Endothelial cell of umbilical vein (primary cell): ENCODE data around the gene HTR3C. TPM values are rescaled to one million over a fixed set of nuclear protein-coding genes. Genes with fewer than 3 reads are reported as not detected.

Experiments
- BruUV-seq: library from RNA; stranded (reverse); fragments of 400-500 nt; replicated peaks from 2 replicates; lab custom pipeline; 2021; lab: Mats Ljungman, UMichigan
- CTCF ChIA-PET: fragments of 300-600, 350-600 bp; sonication (Branson Sonifier 250); formaldehyde crosslinking; loops from one replicate; lab custom pipeline; 2021; ENCODE audit warnings: antibody characterized with exemption, inconsistent platforms; lab: Charles Lee
- POLR2A ChIA-PET: fragments of 300-600, 350-600 bp; sonication (Branson Sonifier 250); formaldehyde crosslinking; loops from one replicate; lab custom pipeline; 2021; ENCODE audit warnings: antibody characterized with exemption, inconsistent platforms; lab: Charles Lee
- DNase-seq: peaks from one replicate; pipeline ENCODE4 v3.0.0-alpha.2; 2011; ENCODE audit warnings: low read depth, low spot score
- FAIRE-seq: peaks from 2 replicates; lab custom pipeline; 2011; peaks lifted over from hg19 to GRCh38; lab: Jason Lieb, UNC
- H2AFZ ChIP-seq: 2 replicates; pipeline ENCODE4 v1.6.0; 2012; ENCODE audit warnings: low read depth, low read length, control low read depth, inconsistent platforms
- H3K27ac ChIP-seq: 2 replicates; pipeline ENCODE4 v1.5.1; 2011; ENCODE audit warnings: low read depth, mild to moderate bottlenecking, control low read depth, low read length, moderate library complexity; ENCODE audit not compliant: insufficient read depth
- H3K27me3 ChIP-seq, 2 experiments: 2 replicates each; pipeline versions ENCODE4 v1.6.0 to v1.6.1; 2011; ENCODE audit warnings: low read length in 2 of 2, mixed read lengths in 1 of 2; ENCODE audit not compliant: control insufficient read depth in 2 of 2, insufficient read depth in 2 of 2
- H3K36me3 ChIP-seq, 2 experiments: 2 replicates in 1 of 2; 3 replicates in 1 of 2; pipeline ENCODE4 v1.5.1; 2011; ENCODE audit warnings: low read length in 2 of 2, mild to moderate bottlenecking in 1 of 2, moderate library complexity in 1 of 2; ENCODE audit not compliant: control insufficient read depth in 2 of 2, insufficient read depth in 2 of 2; ENCODE audit errors: extremely low read depth in 1 of 2
- H3K4me1 ChIP-seq: 3 replicates; pipeline ENCODE4 v1.5.1; 2011; ENCODE audit warnings: mild to moderate bottlenecking, low read length; ENCODE audit not compliant: control insufficient read depth, insufficient read depth; ENCODE audit errors: extremely low read depth
- H3K4me2 ChIP-seq: 2 replicates; pipeline ENCODE4 v1.6.1; 2011; ENCODE audit warnings: low read length, control low read depth, mixed read lengths; ENCODE audit not compliant: insufficient read depth
- H3K4me3 ChIP-seq, 3 experiments: fragments of 200-600 bp in 1 of 3; sonication (generic), shearing (Covaris generic) in 1 of 3; replicated peaks in 1 of 3; 2 replicates each; pipeline ENCODE4 v1.5.1; 2011 to 2016; ENCODE audit warnings: control low read depth in 3 of 3, low read length in 3 of 3, mild to moderate bottlenecking in 2 of 3, inconsistent platforms in 1 of 3, low read depth in 1 of 3, moderate library complexity in 1 of 3; ENCODE audit not compliant: insufficient read depth in 1 of 3
- H3K79me2 ChIP-seq: 2 replicates; pipeline ENCODE4 v1.6.0; 2012; ENCODE audit warnings: low read length, inconsistent platforms; ENCODE audit not compliant: control insufficient read depth, insufficient read depth
- H3K9ac ChIP-seq: replicated peaks from 2 replicates; pipeline ENCODE3; 2011; ENCODE audit warnings: low read length, control low read depth; ENCODE audit not compliant: insufficient read depth; ENCODE audit errors: extremely low read depth
- H3K9me1 ChIP-seq: replicated peaks from 3 replicates; pipeline ENCODE4 v1.6.0; 2011; ENCODE audit warnings: mild to moderate bottlenecking, low read length; ENCODE audit not compliant: control insufficient read depth, insufficient read depth; ENCODE audit errors: extremely low read depth
- H3K9me3 ChIP-seq: replicated peaks from 2 replicates; pipeline ENCODE4 v1.5.1; 2012; ENCODE audit warnings: low read length, inconsistent platforms; ENCODE audit not compliant: control insufficient read depth, insufficient read depth
- H4K20me1 ChIP-seq: replicated peaks from 2 replicates; pipeline ENCODE3; 2011; ENCODE audit warnings: mild to moderate bottlenecking, low read length; ENCODE audit not compliant: control insufficient read depth, insufficient read depth; ENCODE audit errors: extremely low read depth
- EZH2 ChIP-seq: IDR thresholded peaks from 2 replicates; pipeline ENCODE4 v1.6.1; 2012; ENCODE audit warnings: borderline replicate concordance, low read depth, mild to moderate bottlenecking, moderate library complexity, low read length, inconsistent platforms; ENCODE audit not compliant: severe bottlenecking
- FOS ChIP-seq: IDR thresholded peaks from 2 replicates; pipeline ENCODE4 v1.6.1; 2011; ENCODE audit warnings: mild to moderate bottlenecking, low read length, moderate library complexity, borderline replicate concordance; ENCODE audit not compliant: insufficient read depth
- GATA2 ChIP-seq: IDR thresholded peaks from 2 replicates; pipeline ENCODE4 v1.7.0; 2011; ENCODE audit warnings: low read depth, mild to moderate bottlenecking, moderate library complexity, mixed read lengths, low read length; ENCODE audit not compliant: insufficient read length, insufficient read depth
- JUN ChIP-seq: IDR thresholded peaks from 2 replicates; pipeline ENCODE4 v1.6.1; 2011; ENCODE audit warnings: borderline replicate concordance, low read depth; ENCODE audit not compliant: insufficient read length, insufficient read depth
- MYC ChIP-seq: IDR thresholded peaks from one replicate; pipeline ENCODE4 v1.6.1; 2011; ENCODE audit warnings: mild to moderate bottlenecking, low read depth, low read length
- POLR2A ChIP-seq: IDR thresholded peaks from 2 replicates; pipeline ENCODE4 v1.6.1; 2012; ENCODE audit warnings: low read depth, mild to moderate bottlenecking, control low read depth, low read length
- POLR2AphosphoS5 ChIP-seq: IDR thresholded peaks from 2 replicates; pipeline ENCODE4 v1.6.1; 2012; ENCODE audit warnings: low read depth, mild to moderate bottlenecking, control low read depth, low read length, moderate library complexity; ENCODE audit not compliant: insufficient read depth
- dilution Hi-C: fragments of 300-500 bp; cut with MboI; formaldehyde crosslinking; loops from one replicate; pipeline ENCODE4 v1.15.0; 2019; ENCODE audit warnings: low sequenced_read_pairs; ENCODE audit not compliant: extremely low pct_ligation_motif_present
- intact Hi-C: fragments of 100-400 bp; cut with micrococcal nuclease; formaldehyde crosslinking; loops from one replicate; pipeline ENCODE4 v1.10.0; 2022
- polyA plus RNA-seq, 4 experiments: library from polyadenylated mRNA; depleted of rRNA in 3 of 4; stranded (reverse) in 3 of 4; unstranded in 1 of 4; fragments of >200 nt; gene quantifications; 2 replicates each; pipeline versions ENCODE4 v1.2.1 to v1.2.3, GENCODE V29; 2011 to 2012; ENCODE audit warnings: missing spikeins in 1 of 4
- total RNA-seq: library from RNA; stranded (reverse); gene quantifications from 2 replicates; pipeline ENCODE4 v1.2.3, GENCODE V29; 2021
- TF ChIP-seq, protein P1 (sequence below), 2 donors: IDR thresholded peaks; 1 replicate in 1 of 2; 2 replicates in 1 of 2; pipeline ENCODE4 v1.5.1; 2011; ENCODE audit warnings: low read length in 2 of 2, mild to moderate bottlenecking in 2 of 2, moderate library complexity in 2 of 2, control low read depth in 1 of 2, inconsistent platforms in 1 of 2, low read depth in 1 of 2; ENCODE audit not compliant: insufficient read depth in 1 of 2; ENCODE audit errors: extremely low read depth in 1 of 2
- TF ChIP-seq, protein P2 (sequence below): IDR thresholded peaks from 2 replicates; pipeline ENCODE4 v1.6.1; 2011; ENCODE audit not compliant: insufficient read depth, insufficient read length

Gene HTR3C
- total and polyA plus RNA-seq, 2 donors (not counting 3 experiments of a cell fraction or from before 2014, with no cell fraction given), result not detected

DNA sequence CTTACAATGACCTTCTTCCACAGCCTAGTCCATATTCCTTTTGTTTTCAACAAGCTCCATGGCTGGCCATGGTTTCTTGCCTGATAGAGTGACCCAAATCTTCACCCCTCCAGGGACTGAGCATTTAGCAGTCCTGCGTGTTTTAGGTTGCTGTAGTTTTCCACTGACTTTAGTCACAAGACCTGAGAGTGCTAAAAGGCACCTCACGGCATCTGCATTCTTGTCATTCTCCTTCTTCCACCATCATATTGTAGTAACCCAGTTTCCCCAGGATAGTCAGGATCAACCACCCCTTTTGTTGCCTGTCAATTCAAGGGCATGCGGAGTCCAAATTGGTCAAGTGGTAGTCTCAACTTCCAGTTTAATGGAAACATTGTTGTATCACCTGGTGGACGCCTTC is 20.8 kb downstream of the HTR3C start:
- intact Hi-C loops, result no loop called here
- H2AFZ ChIP-seq, result no peak overlapping the region
- CTCF ChIA-PET, result no interaction called here
- BruUV-seq, result no TSS peak
- no peaks in the 10 kb centered on the region for H3K79me2 ChIP-seq
- H3K27ac ChIP-seq, result no peak overlapping the region
- H3K36me3 ChIP-seq, result no peaks in the 10 kb centered on the region
- dilution Hi-C loops, result no loop called here
- POLR2A ChIA-PET, result no interaction called here
- no peaks in the 10 kb centered on the region for H3K9me1 ChIP-seq
- TF ChIP-seq POLR2AphosphoS5 (no peak), EZH2 (no peak), POLR2A (no peak), FOS (no peak), GATA2 (no peak), JUN (no peak), MYC (no peak)
- TF ChIP-seq, protein P1, sequence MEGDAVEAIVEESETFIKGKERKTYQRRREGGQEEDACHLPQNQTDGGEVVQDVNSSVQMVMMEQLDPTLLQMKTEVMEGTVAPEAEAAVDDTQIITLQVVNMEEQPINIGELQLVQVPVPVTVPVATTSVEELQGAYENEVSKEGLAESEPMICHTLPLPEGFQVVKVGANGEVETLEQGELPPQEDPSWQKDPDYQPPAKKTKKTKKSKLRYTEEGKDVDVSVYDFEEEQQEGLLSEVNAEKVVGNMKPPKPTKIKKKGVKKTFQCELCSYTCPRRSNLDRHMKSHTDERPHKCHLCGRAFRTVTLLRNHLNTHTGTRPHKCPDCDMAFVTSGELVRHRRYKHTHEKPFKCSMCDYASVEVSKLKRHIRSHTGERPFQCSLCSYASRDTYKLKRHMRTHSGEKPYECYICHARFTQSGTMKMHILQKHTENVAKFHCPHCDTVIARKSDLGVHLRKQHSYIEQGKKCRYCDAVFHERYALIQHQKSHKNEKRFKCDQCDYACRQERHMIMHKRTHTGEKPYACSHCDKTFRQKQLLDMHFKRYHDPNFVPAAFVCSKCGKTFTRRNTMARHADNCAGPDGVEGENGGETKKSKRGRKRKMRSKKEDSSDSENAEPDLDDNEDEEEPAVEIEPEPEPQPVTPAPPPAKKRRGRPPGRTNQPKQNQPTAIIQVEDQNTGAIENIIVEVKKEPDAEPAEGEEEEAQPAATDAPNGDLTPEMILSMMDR (IDR thresholded peaks at IDR 0.05; ENCODE audit: extremely low read depth in 1 of 2, insufficient read depth in 1 of 2, low read depth in 1 of 2, low read length in 2 of 2), result no peak
- TF ChIP-seq, protein P2, sequence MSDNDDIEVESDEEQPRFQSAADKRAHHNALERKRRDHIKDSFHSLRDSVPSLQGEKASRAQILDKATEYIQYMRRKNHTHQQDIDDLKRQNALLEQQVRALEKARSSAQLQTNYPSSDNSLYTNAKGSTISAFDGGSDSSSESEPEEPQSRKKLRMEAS, result no peak
- no peaks in the 10 kb centered on the region for H4K20me1 ChIP-seq
- no peak for FAIRE-seq
- DNase-seq, result no peak
- H3K4me3 ChIP-seq, result no peak overlapping the region
- H3K4me2 ChIP-seq, result no peak overlapping the region
- H3K9me3 ChIP-seq, result no peaks in the 10 kb centered on the region
- peaks cover 3 to 4% of the 10 kb centered on the region in 2 experiments for H3K27me3 ChIP-seq
- no peaks in the 10 kb centered on the region for H3K4me1 ChIP-seq
- no peak overlapping the region for H3K9ac ChIP-seq
